NCI-H446 (cell line): ENCODE data around the gene IFT81.
A peak's percentile ranks its signal among the peaks of the same experiment; 100 is the strongest.

Experiments used
- DNase-seq, 2 experiments: peaks; one replicate each; lab custom pipeline; 2025; lab: John Stamatoyannopoulos, UW

Gene IFT81

GRCh38 chr12:110157539-110157938 lies 33.4 kb downstream of the IFT81 start:
- no peak for DNase-seq

GRCh38 chr12:110159671-110160245 lies 35.6 kb downstream of the IFT81 start:
- DNase-seq: no peak

GRCh38 chr12:110165540-110166159 lies 41.5 kb downstream of the IFT81 start:
- no peak for DNase-seq

- DNase-seq: no peak
Measured at GRCh38 chr12:110168732-110169455, 44.7 kb downstream of the IFT81 start.

GRCh38 chr12:110170535-110171185 lies 46.5 kb downstream of the IFT81 start:
- no peak for DNase-seq

GRCh38 chr12:110171186-110171538 lies 47.0 kb downstream of the IFT81 start:
- DNase-seq: no peak

- no peak for DNase-seq
Measured at GRCh38 chr12:110171636-110172035, 47.5 kb downstream of the IFT81 start.

GRCh38 chr12:110174373-110174996 lies 50.3 kb downstream of the IFT81 start:
- DNase-seq: no peak

GRCh38 chr12:110175201-110175600 lies 51.0 kb downstream of the IFT81 start:
- DNase-seq: no peak

GRCh38 chr12:110176745-110177144 lies 52.6 kb downstream of the IFT81 start:
- peak in 1 of 2 experiments; percentile 53 for DNase-seq

GRCh38 chr12:110179291-110179690 lies 55.1 kb downstream of the IFT81 start:
- no peak for DNase-seq

- no peak for DNase-seq
Measured at GRCh38 chr12:110180591-110181005, 56.4 kb downstream of the IFT81 start.

- DNase-seq: no peak
Measured at GRCh38 chr12:110182281-110182680, 58.1 kb downstream of the IFT81 start.

GRCh38 chr12:110183386-110183785 lies 59.2 kb downstream of the IFT81 start:
- no peak for DNase-seq

- DNase-seq: no peak
Measured at GRCh38 chr12:110185626-110186025, 61.5 kb downstream of the IFT81 start.

GRCh38 chr12:110186059-110186458 lies 61.9 kb downstream of the IFT81 start:
- no peak for DNase-seq

GRCh38 chr12:110193196-110193595 lies 69.0 kb downstream of the IFT81 start:
- no peak for DNase-seq

GRCh38 chr12:110197003-110197402 lies 72.8 kb downstream of the IFT81 start:
- DNase-seq: no peak

- DNase-seq: no peak
Measured at GRCh38 chr12:110198386-110198785, 74.2 kb downstream of the IFT81 start.

- DNase-seq: no peak
Measured at GRCh38 chr12:110199339-110200123, 75.4 kb downstream of the IFT81 start.

- no peak for DNase-seq
Measured at GRCh38 chr12:110200124-110200417, 75.9 kb downstream of the IFT81 start.

- DNase-seq: no peak
Measured at GRCh38 chr12:110201995-110202394, 77.8 kb downstream of the IFT81 start.
